ENCODE measurements around the gene SLC30A3.

Gene SLC30A3

GRCh38 chr2:27225526-27225925, 37.3 kb downstream of the SLC30A3 start:
- DNase-seq: no peak

- DNase-seq: no peak
Measured at GRCh38 chr2:27223416-27223815, 39.4 kb downstream of the SLC30A3 start.

- no peak for DNase-seq
Measured at GRCh38 chr2:27222407-27222806, 40.4 kb downstream of the SLC30A3 start.

- DNase-seq: no peak
Measured at GRCh38 chr2:27221166-27221565, 41.7 kb downstream of the SLC30A3 start.

- DNase-seq: no peak
Measured at GRCh38 chr2:27220091-27220490, 42.8 kb downstream of the SLC30A3 start.

GRCh38 chr2:27219091-27219490, 43.8 kb downstream of the SLC30A3 start:
- no peak for DNase-seq

GRCh38 chr2:27218614-27219013, 44.2 kb downstream of the SLC30A3 start:
- no peak for DNase-seq

GRCh38 chr2:27217173-27218121, 45.4 kb downstream of the SLC30A3 start, which contains the start of gene CAD:
Gene CAD (plus strand): TSS chr2:27217369. CDS start chr2:27217552, 183 bp downstream.
- peak; percentile 92 to 93 for DNase-seq

GRCh38 chr2:27216416-27217137, 46.3 kb downstream of the SLC30A3 start:
- no peak for DNase-seq

GRCh38 chr2:27214941-27215340, 47.9 kb downstream of the SLC30A3 start:
- no peak for DNase-seq

GRCh38 chr2:27212626-27213471, 50.0 kb downstream of the SLC30A3 start:
- DNase-seq: no peak

- DNase-seq: peak; percentile 91 to 94
Measured at GRCh38 chr2:27211943-27212625, 50.8 kb downstream of the SLC30A3 start, which contains the start of the genes ATRAID and SLC5A6. Gene ATRAID (plus strand): TSS chr2:27212041. CDS start chr2:27212369, 328 bp downstream. Gene SLC5A6 (minus strand): TSS chr2:27212268. CDS start chr2:27207650, 4,618 bp downstream.

- DNase-seq: no peak
Measured at GRCh38 chr2:27211241-27211942, 51.5 kb downstream of the SLC30A3 start.

- no peak for DNase-seq
Measured at GRCh38 chr2:27209621-27210401, 53.0 kb downstream of the SLC30A3 start.

GRCh38 chr2:27208486-27209050, 54.3 kb downstream of the SLC30A3 start:
- no peak for DNase-seq

- DNase-seq: no peak
Measured at GRCh38 chr2:27206346-27206745, 56.5 kb downstream of the SLC30A3 start.

GRCh38 chr2:27205206-27205605, 57.6 kb downstream of the SLC30A3 start:
- DNase-seq: no peak

- DNase-seq: no peak
Measured at GRCh38 chr2:27204566-27204965, 58.3 kb downstream of the SLC30A3 start.

- no peak for DNase-seq
Measured at GRCh38 chr2:27203741-27204140, 59.1 kb downstream of the SLC30A3 start.
